ENCODE results near the gene CERK. TPM values are rescaled to one million over a fixed set of nuclear protein-coding genes. Genes with fewer than 3 reads are reported as not detected.

CERK gene
- total and polyA plus RNA-seq, 9 of the 15 experiments (the other 6 are each of a cell fraction or from before 2014, with no cell fraction given): 1.1 to 14.9 (median 8.7) TPM

DNA sequence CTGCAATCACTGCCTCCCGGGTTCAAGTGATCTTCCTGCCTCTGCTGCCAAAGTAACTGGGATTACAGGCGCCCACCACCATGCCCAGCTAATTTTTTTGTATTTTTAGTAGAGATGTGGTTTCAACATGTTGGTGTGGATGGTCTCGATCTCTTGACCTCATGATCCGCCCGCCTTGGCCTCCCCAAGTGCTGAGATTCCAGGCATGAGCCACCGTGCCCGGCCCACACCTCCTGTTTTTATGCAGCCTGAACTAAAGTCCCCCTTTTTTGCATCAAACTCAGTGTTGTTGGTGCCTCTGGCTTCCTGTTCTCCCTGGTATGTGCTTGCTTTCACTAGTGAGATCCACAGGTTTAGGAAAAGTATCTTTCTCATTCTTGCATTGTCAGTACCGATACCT, 28.6 kb upstream of the CERK start:
- Histone ChIP-seq H3K9me3 (replicated peaks; ENCODE audit: control insufficient read depth, insufficient read depth, low read depth, low read length) (no peaks in the 10 kb centered on the region), H3K9ac (ENCODE audit: insufficient read depth in 1 of 2, low read depth in 2 of 2, low read length in 2 of 2) (no peak overlapping the region; a peak in 1 of 4 replicates), H3K79me2 (ENCODE audit: control insufficient read depth, insufficient read depth, low read length) (peaks cover 48% of the 10 kb centered on the region), H3K27me3 (ENCODE audit: control insufficient read depth in 2 of 2, insufficient read depth in 2 of 2, low read length in 2 of 2) (no peaks in the 10 kb centered on the region), H3K4me3 (no peak overlapping the region), H4K20me1 (replicated peaks; ENCODE audit: control insufficient read depth, insufficient read depth, low read length) (no peaks in the 10 kb centered on the region), H3K4me2 (ENCODE audit: insufficient read depth, low read length) (no peak overlapping the region), H3K4me1 (replicated peaks in 1 of 2; ENCODE audit: control insufficient read depth in 2 of 2, insufficient read depth in 2 of 2, low read length in 2 of 2) (peaks cover 3 to 15% of the 10 kb centered on the region in 2 experiments; a peak in 3 of 5 replicates), H2AFZ (ENCODE audit: low read depth, low read length) (no peak overlapping the region), H3K9me1 (ENCODE audit: control insufficient read depth, insufficient read depth, low read length) (no peaks in the 10 kb centered on the region), H3K27ac (ENCODE audit: extremely low read depth, low read depth, low read length) (no peak overlapping the region), H3K36me3 (ENCODE audit: control insufficient read depth, insufficient read depth, low read length) (peaks cover 8% of the 10 kb centered on the region; the same call in 2 of the 3 replicates)
- ChIA-PET CTCF (ENCODE audit: low intra/inter-chr PET ratio) (no interaction called here), POLR2A (no interaction called here)
- intact Hi-C loops (cut with micrococcal nuclease): no loop called here
- ATAC-seq (no peak), DNase-seq (ENCODE audit: extremely low read depth in 1 of 4, low spot score in 3 of 4) (no peak), FAIRE-seq (no peak)
- WGBS (ENCODE audit: insufficient coverage, low coverage, missing lambda C conversion rate): 90% methylated on average over 6 of the region's 8 CpGs
- no peak for TF ChIP-seq CC2D1A (IDR thresholded peaks at IDR 0.05)
- TF ChIP-seq ZSCAN32 (CRISPR knock-in tag; IDR thresholded peaks at IDR 0.05): no peak
- no peak for TF ChIP-seq TAF15 (IDR thresholded peaks at IDR 0.05; ENCODE audit: low read depth, low read length)
- no TSS peak for BruUV-seq (replicated peaks)
- in situ Hi-C loops (cut with MboI): no loop called here

DNA sequence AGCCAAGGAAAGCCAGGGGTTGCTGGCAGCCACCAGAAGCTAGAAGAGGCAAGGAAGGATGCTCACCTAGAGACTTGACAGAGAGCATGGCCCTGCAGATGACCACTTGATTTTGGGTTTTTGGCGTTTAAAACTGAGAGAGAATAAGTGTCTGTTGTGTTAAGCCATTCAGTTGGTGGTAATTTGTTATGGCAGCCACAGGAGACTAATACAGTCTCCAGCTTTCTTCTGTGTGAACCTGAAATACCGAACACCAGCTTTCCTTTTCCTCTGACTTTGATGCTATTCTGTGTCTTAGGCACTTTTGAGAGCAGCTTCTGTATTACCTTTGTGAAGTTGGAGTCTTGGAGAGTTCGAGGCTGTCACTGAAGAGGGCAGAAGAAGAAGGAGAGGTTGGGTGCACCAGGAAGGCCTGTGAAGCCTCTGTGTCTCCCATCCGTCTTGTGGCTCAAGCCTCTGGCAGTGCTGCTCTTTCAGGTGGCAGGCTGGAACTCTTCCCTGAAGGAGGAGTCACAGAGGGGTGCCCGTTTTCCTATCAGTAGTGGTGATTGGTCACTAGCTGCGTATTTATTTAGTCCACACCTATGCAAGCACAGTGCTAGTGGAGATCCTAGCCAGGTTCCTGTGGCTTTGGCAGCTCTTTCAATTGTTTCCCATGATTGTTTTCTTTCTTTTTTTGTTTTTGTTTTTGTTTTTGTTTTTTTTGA, 26.9 kb upstream of the CERK start:
- Histone ChIP-seq H3K9me1 (ENCODE audit: control insufficient read depth, insufficient read depth, low read length) (no peaks in the 10 kb centered on the region), H3K4me3 (no peak overlapping the region), H3K27me3 (ENCODE audit: control insufficient read depth in 2 of 2, insufficient read depth in 2 of 2, low read length in 2 of 2) (no peaks in the 10 kb centered on the region), H4K20me1 (replicated peaks; ENCODE audit: control insufficient read depth, insufficient read depth, low read length) (no peaks in the 10 kb centered on the region; the same call in 1 of the 2 replicates), H3K4me2 (ENCODE audit: insufficient read depth, low read length) (no peak overlapping the region), H3K27ac (ENCODE audit: extremely low read depth, low read depth, low read length) (no peak overlapping the region), H2AFZ (ENCODE audit: low read depth, low read length) (no peak overlapping the region), H3K4me1 (replicated peaks in 1 of 2; ENCODE audit: control insufficient read depth in 2 of 2, insufficient read depth in 2 of 2, low read length in 2 of 2) (peaks cover 7 to 12% of the 10 kb centered on the region in 2 experiments; a peak in 4 of 5 replicates), H3K36me3 (ENCODE audit: control insufficient read depth, insufficient read depth, low read length) (peaks cover 20% of the 10 kb centered on the region; the same call in 2 of the 3 replicates), H3K9me3 (replicated peaks; ENCODE audit: control insufficient read depth, insufficient read depth, low read depth, low read length) (no peaks in the 10 kb centered on the region), H3K9ac (ENCODE audit: insufficient read depth in 1 of 2, low read depth in 2 of 2, low read length in 2 of 2) (no peak overlapping the region), H3K79me2 (ENCODE audit: control insufficient read depth, insufficient read depth, low read length) (peaks cover 56% of the 10 kb centered on the region)
- DNase-seq (ENCODE audit: extremely low read depth in 1 of 4, low spot score in 3 of 4) (no peak), FAIRE-seq (no peak), ATAC-seq (no peak)
- WGBS (ENCODE audit: insufficient coverage, low coverage, missing lambda C conversion rate): 67% methylated on average over 6 of the region's 6 CpGs
- in situ Hi-C loops (cut with MboI) (no loop called here), intact Hi-C loops (cut with micrococcal nuclease) (no loop called here)
- POLR2A ChIA-PET: interaction anchor here (0.7 to 1.7 kb wide), 3 partner anchors 9 to 12 kb away, joined by 3 to 6 read pairs (median 3); no protein-coding TSS in a partner anchor
- no TSS peak for BruUV-seq (replicated peaks)
- CTCF ChIA-PET (ENCODE audit: low intra/inter-chr PET ratio): no interaction called here
- no peak for TF ChIP-seq SMARCB1 (IDR thresholded peaks at IDR 0.05; ENCODE audit: insufficient read length, low read depth)
- TF ChIP-seq NFXL1 (CRISPR knock-in tag; IDR thresholded peaks at IDR 0.05): no peak
